BJ (cell line): Measurements from ENCODE around the gene ITGB6. TPM values are rescaled to one million over a fixed set of nuclear protein-coding genes. Genes with fewer than 3 reads are reported as not detected.

Source experiments
- CTCF ChIA-PET: fragments of 350-600 bp; formaldehyde crosslinking; extraction: SDS; loops from one replicate; lab custom pipeline; 2021; ENCODE audit warnings: antibody characterized with exemption, inconsistent platforms; lab: Yijun Ruan, JAX
- POLR2A ChIA-PET: fragments of 300-600 bp; sonication (Branson Sonifier 250); formaldehyde crosslinking; extraction: SDS; loops from one replicate; lab custom pipeline; 2021; ENCODE audit warnings: antibody characterized with exemption; lab: Charles Lee
- DNase-seq: peaks from one replicate; pipeline ENCODE4 v3.0.0-alpha.2; 2011; ENCODE audit warnings: low read depth
- H3K27me3 ChIP-seq: 2 replicates; pipeline ENCODE4 v1.6.0; 2011; ENCODE audit warnings: low read length; ENCODE audit not compliant: control insufficient read depth, insufficient read depth
- H3K36me3 ChIP-seq: 2 replicates; pipeline ENCODE4 v1.5.1; 2011; ENCODE audit warnings: low read length; ENCODE audit not compliant: control insufficient read depth, insufficient read depth
- H3K4me3 ChIP-seq: 2 replicates; pipeline ENCODE4 v1.5.1; 2011; ENCODE audit warnings: low read depth, mild to moderate bottlenecking, control low read depth, low read length
- CTCF ChIP-seq: IDR thresholded peaks from 2 replicates; pipeline ENCODE4 v1.5.1; 2011; ENCODE audit warnings: low read depth, mild to moderate bottlenecking, control low read depth, inconsistent platforms, low read length, moderate library complexity; ENCODE audit not compliant: insufficient read depth
- polyA plus RNA-seq: library from polyadenylated mRNA; depleted of rRNA; stranded (reverse); fragments of >200 nt; gene quantifications from 2 replicates; pipeline ENCODE4 v1.2.3, GENCODE V29; 2011

Gene ITGB6
- polyA plus RNA-seq, 1 experiment: 0.01 TPM

- H3K27me3 ChIP-seq: no peaks in the 10 kb centered on the region
- CTCF ChIA-PET: interaction anchor here (0.9 kb wide), 1 partner anchor 13 kb away, joined by 3 read pairs; no protein-coding TSS in a partner anchor
- POLR2A ChIA-PET: no interaction called here
- H3K4me3 ChIP-seq: no peak overlapping the region
- no peaks in the 10 kb centered on the region for H3K36me3 ChIP-seq
- no peak for DNase-seq
- TF ChIP-seq CTCF: no peak
Measured at GRCh38 chr2:160203007-160203406, 2.9 kb upstream of the ITGB6 start.

- Histone ChIP-seq H3K36me3 (no peaks in the 10 kb centered on the region), H3K27me3 (no peaks in the 10 kb centered on the region), H3K4me3 (no peak overlapping the region)
- no peak for TF ChIP-seq CTCF
- CTCF ChIA-PET: no interaction called here
- DNase-seq: no peak
- POLR2A ChIA-PET: no interaction called here
Measured at GRCh38 chr2:160201849-160202539, 1.9 kb upstream of the ITGB6 start.

- DNase-seq: no peak
- no peak for TF ChIP-seq CTCF
- no peak overlapping the region for H3K4me3 ChIP-seq
- ChIA-PET POLR2A (no interaction called here), CTCF (no interaction called here)
- no peaks in the 10 kb centered on the region for H3K36me3 ChIP-seq
- no peaks in the 10 kb centered on the region for H3K27me3 ChIP-seq
Measured at GRCh38 chr2:160200921-160201320, 849 bp upstream of the ITGB6 start.

GRCh38 chr2:160199053-160199452, 1.0 kb downstream of the ITGB6 start:
- ChIA-PET POLR2A (no interaction called here), CTCF (no interaction called here)
- no peak for TF ChIP-seq CTCF
- H3K4me3 ChIP-seq: no peak overlapping the region
- no peaks in the 10 kb centered on the region for H3K36me3 ChIP-seq
- DNase-seq: no peak
- no peaks in the 10 kb centered on the region for H3K27me3 ChIP-seq

- no peak for TF ChIP-seq CTCF
- no peaks in the 10 kb centered on the region for H3K27me3 ChIP-seq
- DNase-seq: no peak
- CTCF ChIA-PET: no interaction called here
- H3K36me3 ChIP-seq: no peaks in the 10 kb centered on the region
- H3K4me3 ChIP-seq: no peak overlapping the region
- POLR2A ChIA-PET: no interaction called here
Measured at GRCh38 chr2:160197587-160197986, 2.5 kb downstream of the ITGB6 start.
